GM23338 (cell line): ENCODE results near the gene MFSD2B.

Source experiments
- CREB1 ChIP-seq: fragments of 250-450 bp; sonication (Bioruptor Pico); IDR thresholded peaks from 2 replicates; pipeline ENCODE4 v1.5.0; 2020; ENCODE audit warnings: low read depth, mild to moderate bottlenecking, moderate library complexity
- CTCF ChIP-seq, 2 experiments: fragments of 200-600 bp in 1 of 2; sonication (generic) in 1 of 2; conservative IDR thresholded peaks; 2 replicates each; pipeline versions ENCODE4 v1.5.1 to v1.6.1; 2016 to 2017; ENCODE audit warnings: antibody characterized with exemption in 2 of 2, low read depth in 2 of 2, mild to moderate bottlenecking in 2 of 2, moderate library complexity in 1 of 2
- ETS1 ChIP-seq: IDR thresholded peaks from 2 replicates; pipeline ENCODE4 v1.6.1; 2016; ENCODE audit warnings: antibody characterized with exemption
- EZH2 ChIP-seq: fragments of 200-600 bp; sonication (generic); IDR thresholded peaks from one replicate; pipeline ENCODE4 v1.8.0; 2017; ENCODE audit warnings: antibody characterized with exemption, mild to moderate bottlenecking, low read depth; ENCODE audit not compliant: unreplicated experiment
- EZH2phosphoT487 ChIP-seq: fragments of 200-600 bp; sonication (generic); IDR thresholded peaks from one replicate; pipeline ENCODE4 v1.8.1; 2018; ENCODE audit warnings: antibody characterized with exemption; ENCODE audit not compliant: unreplicated experiment
- JUNB ChIP-seq: IDR thresholded peaks from one replicate; pipeline ENCODE4 v1.6.1; 2016; ENCODE audit warnings: antibody characterized with exemption; ENCODE audit not compliant: unreplicated experiment
- POLR2AphosphoS5 ChIP-seq: IDR thresholded peaks from 2 replicates; pipeline ENCODE4 v1.6.1; 2016; ENCODE audit warnings: antibody characterized with exemption, low read depth
- REST ChIP-seq: IDR thresholded peaks from one replicate; pipeline ENCODE4 v1.6.1; 2018; ENCODE audit warnings: antibody characterized with exemption; ENCODE audit not compliant: unreplicated experiment

- no peak for TF ChIP-seq ETS1
- TF ChIP-seq JUNB: no peak
- no peak for TF ChIP-seq CTCF (conservative IDR thresholded peaks at IDR 0.05; ENCODE audit: low read depth in 2 of 2)
- no peak for TF ChIP-seq POLR2AphosphoS5
- TF ChIP-seq REST: no peak
- TF ChIP-seq EZH2: no peak
- TF ChIP-seq EZH2phosphoT487: no peak
- no peak for TF ChIP-seq CREB1 (CRISPR knock-in tag)
These were observed 9.8 kb downstream of the MFSD2B start for GRCh38 chr2:24019729-24020128.
